HCT116 (cell line): ENCODE results near the gene SRGAP3.

Experiments
- EZH2phosphoT487 ChIP-seq: fragments of 200-600 bp; IDR thresholded peaks from 2 replicates; pipeline ENCODE4 v1.6.1; 2018; ENCODE audit warnings: antibody characterized with exemption, borderline replicate concordance
- POLR2A ChIP-seq: IDR thresholded peaks from 2 replicates; pipeline ENCODE4 v1.7.0; 2011; ENCODE audit warnings: borderline replicate concordance; ENCODE audit not compliant: insufficient read depth, insufficient read length; ENCODE audit errors: extremely low read depth
- POLR2AphosphoS5 ChIP-seq: IDR thresholded peaks from 2 replicates; pipeline ENCODE4 v1.6.1; 2011; ENCODE audit warnings: mild to moderate bottlenecking, low read depth, low read length, moderate library complexity
- TF ChIP-seq, protein P1 (sequence below): IDR thresholded peaks from 2 replicates; pipeline ENCODE4 v1.6.1; 2012; ENCODE audit warnings: low read depth
- TF ChIP-seq, protein P2 (sequence below), 3 experiments: fragments of 200-600 bp in 1 of 3; sonication (generic) in 1 of 3; IDR thresholded peaks in 2 of 3; conservative IDR thresholded peaks in 1 of 3; 2 replicates each; pipeline ENCODE4 v1.5.1; 2012 to 2017; ENCODE audit warnings: low read depth in 2 of 3, low read length in 2 of 3, antibody characterized with exemption in 1 of 3, borderline replicate concordance in 1 of 3, control low read depth in 1 of 3, mild to moderate bottlenecking in 1 of 3, mixed read lengths in 1 of 3, mixed run types in 1 of 3, moderate library complexity in 1 of 3; ENCODE audit not compliant: insufficient read depth in 1 of 3

- TF ChIP-seq, protein P1, sequence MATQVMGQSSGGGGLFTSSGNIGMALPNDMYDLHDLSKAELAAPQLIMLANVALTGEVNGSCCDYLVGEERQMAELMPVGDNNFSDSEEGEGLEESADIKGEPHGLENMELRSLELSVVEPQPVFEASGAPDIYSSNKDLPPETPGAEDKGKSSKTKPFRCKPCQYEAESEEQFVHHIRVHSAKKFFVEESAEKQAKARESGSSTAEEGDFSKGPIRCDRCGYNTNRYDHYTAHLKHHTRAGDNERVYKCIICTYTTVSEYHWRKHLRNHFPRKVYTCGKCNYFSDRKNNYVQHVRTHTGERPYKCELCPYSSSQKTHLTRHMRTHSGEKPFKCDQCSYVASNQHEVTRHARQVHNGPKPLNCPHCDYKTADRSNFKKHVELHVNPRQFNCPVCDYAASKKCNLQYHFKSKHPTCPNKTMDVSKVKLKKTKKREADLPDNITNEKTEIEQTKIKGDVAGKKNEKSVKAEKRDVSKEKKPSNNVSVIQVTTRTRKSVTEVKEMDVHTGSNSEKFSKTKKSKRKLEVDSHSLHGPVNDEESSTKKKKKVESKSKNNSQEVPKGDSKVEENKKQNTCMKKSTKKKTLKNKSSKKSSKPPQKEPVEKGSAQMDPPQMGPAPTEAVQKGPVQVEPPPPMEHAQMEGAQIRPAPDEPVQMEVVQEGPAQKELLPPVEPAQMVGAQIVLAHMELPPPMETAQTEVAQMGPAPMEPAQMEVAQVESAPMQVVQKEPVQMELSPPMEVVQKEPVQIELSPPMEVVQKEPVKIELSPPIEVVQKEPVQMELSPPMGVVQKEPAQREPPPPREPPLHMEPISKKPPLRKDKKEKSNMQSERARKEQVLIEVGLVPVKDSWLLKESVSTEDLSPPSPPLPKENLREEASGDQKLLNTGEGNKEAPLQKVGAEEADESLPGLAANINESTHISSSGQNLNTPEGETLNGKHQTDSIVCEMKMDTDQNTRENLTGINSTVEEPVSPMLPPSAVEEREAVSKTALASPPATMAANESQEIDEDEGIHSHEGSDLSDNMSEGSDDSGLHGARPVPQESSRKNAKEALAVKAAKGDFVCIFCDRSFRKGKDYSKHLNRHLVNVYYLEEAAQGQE = no peak
- no peak for TF ChIP-seq POLR2A
- TF ChIP-seq, protein P2, sequence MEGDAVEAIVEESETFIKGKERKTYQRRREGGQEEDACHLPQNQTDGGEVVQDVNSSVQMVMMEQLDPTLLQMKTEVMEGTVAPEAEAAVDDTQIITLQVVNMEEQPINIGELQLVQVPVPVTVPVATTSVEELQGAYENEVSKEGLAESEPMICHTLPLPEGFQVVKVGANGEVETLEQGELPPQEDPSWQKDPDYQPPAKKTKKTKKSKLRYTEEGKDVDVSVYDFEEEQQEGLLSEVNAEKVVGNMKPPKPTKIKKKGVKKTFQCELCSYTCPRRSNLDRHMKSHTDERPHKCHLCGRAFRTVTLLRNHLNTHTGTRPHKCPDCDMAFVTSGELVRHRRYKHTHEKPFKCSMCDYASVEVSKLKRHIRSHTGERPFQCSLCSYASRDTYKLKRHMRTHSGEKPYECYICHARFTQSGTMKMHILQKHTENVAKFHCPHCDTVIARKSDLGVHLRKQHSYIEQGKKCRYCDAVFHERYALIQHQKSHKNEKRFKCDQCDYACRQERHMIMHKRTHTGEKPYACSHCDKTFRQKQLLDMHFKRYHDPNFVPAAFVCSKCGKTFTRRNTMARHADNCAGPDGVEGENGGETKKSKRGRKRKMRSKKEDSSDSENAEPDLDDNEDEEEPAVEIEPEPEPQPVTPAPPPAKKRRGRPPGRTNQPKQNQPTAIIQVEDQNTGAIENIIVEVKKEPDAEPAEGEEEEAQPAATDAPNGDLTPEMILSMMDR (IDR thresholded peaks at IDR 0.05 in 2 of 3, conservative IDR thresholded peaks at IDR 0.05 in 1 of 3; ENCODE audit: borderline replicate concordance in 1 of 3, insufficient read depth in 1 of 3, low read depth in 2 of 3, low read length in 2 of 3) = no peak
- TF ChIP-seq POLR2AphosphoS5 = no peak
- no peak for TF ChIP-seq EZH2phosphoT487
These were observed 92.8 kb downstream of the SRGAP3 start for GRCh38 chr3:9156604-9157003.
